Stomach (tissue), 9 donors: ENCODE results near the gene CETN3. TPM values are rescaled to one million over a fixed set of nuclear protein-coding genes. Genes with fewer than 3 reads are reported as not detected.

Source experiments
- DNase-seq, 2 donors: peaks; one replicate each; pipeline versions ENCODE4 v3.0.0 to v3.0.0-alpha.2; 2013 to 2019
- H3K27ac ChIP-seq, 5 donors: fragments of 200-600 bp in 4 of 5; sonication (generic) in 4 of 5; one replicate each; pipeline ENCODE4 v1.5.1; 2013 to 2019; ENCODE audit warnings: mild to moderate bottlenecking in 1 of 5, moderate library complexity in 1 of 5
- H3K27me3 ChIP-seq, 3 donors: fragments of 200-600 bp; sonication (generic); one replicate each; pipeline ENCODE4 v1.5.1; 2017 to 2019; ENCODE audit warnings: mixed run types in 1 of 3
- H3K36me3 ChIP-seq, 4 donors: fragments of 200-600 bp; sonication (generic); 1 replicate in 3 of 4; 2 replicates in 1 of 4; pipeline ENCODE4 v1.5.1; 2016 to 2019
- H3K4me1 ChIP-seq, 4 donors: fragments of 200-600 bp; sonication (generic); one replicate each; pipeline ENCODE4 v1.5.1; 2016 to 2019
- H3K4me3 ChIP-seq, 4 donors: fragments of 200-600 bp; sonication (generic) in 3 of 4; one replicate each; pipeline ENCODE4 v1.5.1; 2016 to 2019; ENCODE audit warnings: mild to moderate bottlenecking in 1 of 4
- H3K9me3 ChIP-seq, 4 donors: fragments of 200-600 bp; sonication (generic); one replicate each; pipeline ENCODE4 v1.5.1; 2016 to 2019
- EP300 ChIP-seq: sonication (generic); formaldehyde crosslinking; IDR thresholded peaks from one replicate; pipeline ENCODE4 v1.6.1; 2017; ENCODE audit warnings: antibody characterized with exemption
- POLR2A ChIP-seq, 4 donors: fragments of 450-650 bp; IDR thresholded peaks; one replicate each; pipeline ENCODE4 v1.6.1; 2016; ENCODE audit warnings: antibody characterized with exemption in 4 of 4, control low read depth in 2 of 4, mild to moderate bottlenecking in 1 of 4, moderate library complexity in 1 of 4
- POLR2AphosphoS5 ChIP-seq, 3 donors: sonication (generic); formaldehyde crosslinking; IDR thresholded peaks; one replicate each; pipeline ENCODE4 v1.6.1; 2016; ENCODE audit warnings: antibody characterized with exemption in 3 of 3
- WGBS, 5 donors: extraction: QIAGEN DNeasy Blood & Tissue Kit in 3 of 5; methylation state at CpG; one replicate each; pipeline versions ENCODE4 v1.1.5 to v1.1.7; 2013 to 2018; 5-methylcytosine and 5-hydroxymethylcytosine counted together
- intact Hi-C: fragments of 100-400 bp; cut with DNase I; formaldehyde crosslinking; loops from one replicate; pipeline ENCODE4 v1.15.1; 2023; ENCODE audit warnings: low total_unique reads
- polyA plus RNA-seq, 3 donors: library from polyadenylated mRNA; stranded (reverse); fragments of 200-250 nt; gene quantifications; one replicate each; pipeline ENCODE4 v1.2.3, GENCODE V29; 2013
- total RNA-seq, 5 donors: library from RNA; depleted of rRNA; stranded (reverse); fragments of >200 nt; gene quantifications; one replicate each; pipeline versions ENCODE4 v1.1.0 to v1.2.3, GENCODE V29; 2014 to 2016
- TF ChIP-seq, protein P1 (sequence below), 7 experiments: fragments of 450-650 bp in 4 of 7; fragments of 200-600 bp in 3 of 7; sonication (generic) in 3 of 7; IDR thresholded peaks; one replicate each; pipeline ENCODE4 v1.5.1; 2016 to 2019; ENCODE audit warnings: antibody characterized with exemption in 7 of 7, control low read depth in 2 of 7, mild to moderate bottlenecking in 1 of 7
- donor health status: healthy with polysubstance abuse.
- donor health status: Bipolar disorder and iron deficiency.
- donor health status: healthy.

The CETN3 gene
- total and polyA plus RNA-seq, 8 donors: 1.8 to 22.2 (median 15.8) TPM; not detected in 1

DNA sequence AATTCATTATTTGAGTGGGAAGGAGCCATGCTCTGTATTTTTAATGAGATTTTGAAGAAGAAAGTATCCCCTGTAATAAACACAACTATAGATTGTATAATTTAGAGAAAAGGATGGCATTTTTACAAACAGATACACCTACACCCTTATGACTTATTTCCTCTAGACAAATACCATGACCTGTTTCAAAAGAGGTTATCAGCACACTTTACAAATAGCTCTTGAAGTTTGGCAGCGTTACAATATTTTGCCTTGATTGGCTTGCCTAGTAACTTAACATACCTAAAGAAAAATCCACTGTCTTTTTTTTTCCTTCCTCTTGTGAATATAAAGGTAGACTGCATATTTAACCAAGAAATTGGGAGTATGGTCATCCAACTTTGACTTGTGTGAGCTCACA is 28.5 kb upstream of the CETN3 start:
- H3K4me3 ChIP-seq: no peak overlapping the region
- H3K9me3 ChIP-seq: no peaks in the 10 kb centered on the region
- H3K4me1 ChIP-seq: peaks cover 0 to 4% (median 2%) of the 10 kb centered on the region in 4 donors
- TF ChIP-seq, protein P1, sequence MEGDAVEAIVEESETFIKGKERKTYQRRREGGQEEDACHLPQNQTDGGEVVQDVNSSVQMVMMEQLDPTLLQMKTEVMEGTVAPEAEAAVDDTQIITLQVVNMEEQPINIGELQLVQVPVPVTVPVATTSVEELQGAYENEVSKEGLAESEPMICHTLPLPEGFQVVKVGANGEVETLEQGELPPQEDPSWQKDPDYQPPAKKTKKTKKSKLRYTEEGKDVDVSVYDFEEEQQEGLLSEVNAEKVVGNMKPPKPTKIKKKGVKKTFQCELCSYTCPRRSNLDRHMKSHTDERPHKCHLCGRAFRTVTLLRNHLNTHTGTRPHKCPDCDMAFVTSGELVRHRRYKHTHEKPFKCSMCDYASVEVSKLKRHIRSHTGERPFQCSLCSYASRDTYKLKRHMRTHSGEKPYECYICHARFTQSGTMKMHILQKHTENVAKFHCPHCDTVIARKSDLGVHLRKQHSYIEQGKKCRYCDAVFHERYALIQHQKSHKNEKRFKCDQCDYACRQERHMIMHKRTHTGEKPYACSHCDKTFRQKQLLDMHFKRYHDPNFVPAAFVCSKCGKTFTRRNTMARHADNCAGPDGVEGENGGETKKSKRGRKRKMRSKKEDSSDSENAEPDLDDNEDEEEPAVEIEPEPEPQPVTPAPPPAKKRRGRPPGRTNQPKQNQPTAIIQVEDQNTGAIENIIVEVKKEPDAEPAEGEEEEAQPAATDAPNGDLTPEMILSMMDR (IDR thresholded peaks at IDR 0.05): no peak
- TF ChIP-seq POLR2AphosphoS5 (IDR thresholded peaks at IDR 0.05) (no peak), EP300 (no peak), POLR2A (IDR thresholded peaks at IDR 0.05) (no peak)
- 12 to 44% (median 14%) methylated on average over 1 of the region's 1 CpG for WGBS, 5 donors
- no peaks in the 10 kb centered on the region for H3K27me3 ChIP-seq
- H3K36me3 ChIP-seq: no peaks in the 10 kb centered on the region
- DNase-seq: peak in 1 of 2 donors; percentile 24
- intact Hi-C loops: loop anchor here (5.0 kb wide), 1 partner anchor 94 kb away; no protein-coding TSS in a partner anchor
- H3K27ac ChIP-seq: no peak overlapping the region

DNA sequence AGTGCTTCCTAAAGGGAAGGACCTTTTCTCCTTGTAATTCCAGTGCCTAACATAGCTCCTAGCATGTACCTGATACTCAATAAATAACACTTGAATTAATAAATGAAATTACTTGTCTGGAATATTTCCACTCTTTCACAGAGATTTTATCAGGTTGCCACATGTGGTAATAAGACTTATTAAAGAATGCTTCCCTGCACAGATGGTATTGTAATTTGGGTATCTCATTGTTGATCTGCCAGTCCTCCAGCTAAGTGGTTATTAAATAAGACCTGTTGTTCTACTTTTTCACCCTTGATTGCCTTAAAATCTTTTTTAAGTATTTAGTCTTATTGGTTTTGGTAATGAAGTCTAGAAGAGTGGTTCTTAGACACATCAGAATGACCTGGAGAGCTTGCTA is 28.1 kb upstream of the CETN3 start:
- DNase-seq: no peak
- no peaks in the 10 kb centered on the region for H3K9me3 ChIP-seq
- TF ChIP-seq POLR2A (IDR thresholded peaks at IDR 0.05): no peak
- TF ChIP-seq EP300: no peak
- no peak for TF ChIP-seq POLR2AphosphoS5 (IDR thresholded peaks at IDR 0.05)
- TF ChIP-seq, protein P1 (IDR thresholded peaks at IDR 0.05): no peak
- H3K4me1 ChIP-seq: peaks cover 0 to 4% (median 2%) of the 10 kb centered on the region in 4 donors
- no peaks in the 10 kb centered on the region for H3K36me3 ChIP-seq
- H3K27ac ChIP-seq: no peak overlapping the region
- intact Hi-C loops: loop anchor here (5.0 kb wide), 1 partner anchor 95 kb away; no protein-coding TSS in a partner anchor
- no peaks in the 10 kb centered on the region for H3K27me3 ChIP-seq
- H3K4me3 ChIP-seq: no peak overlapping the region

DNA sequence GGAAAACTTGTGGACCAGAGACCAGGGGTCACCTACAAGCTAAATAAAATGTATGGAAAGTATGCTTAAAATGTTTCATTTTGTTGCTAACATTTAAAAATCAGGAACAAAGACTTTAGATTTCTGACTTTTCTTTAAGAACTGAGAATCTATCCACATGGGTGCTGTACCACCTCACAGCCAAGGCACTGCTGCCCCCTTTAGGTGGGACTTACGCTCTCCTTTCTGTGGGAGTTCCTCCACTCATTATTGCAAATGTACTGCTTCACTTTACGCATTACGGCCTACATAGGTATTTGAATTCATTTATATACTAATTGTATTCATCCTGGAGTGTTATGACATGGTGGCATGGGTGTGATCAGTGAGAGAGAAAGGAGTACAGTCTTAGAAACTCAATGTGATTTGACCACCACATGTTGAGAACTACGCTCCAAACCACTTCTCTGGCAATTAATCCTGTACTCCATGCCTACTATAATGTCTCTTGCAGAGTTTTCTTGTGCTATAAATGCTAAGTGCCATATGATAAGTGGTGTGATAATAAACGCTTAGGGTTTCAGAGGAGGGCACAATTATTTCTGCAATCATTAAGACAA is 24.7 kb upstream of the CETN3 start:
- Histone ChIP-seq H3K27ac (no peak overlapping the region), H3K36me3 (no peaks in the 10 kb centered on the region), H3K4me3 (no peak overlapping the region), H3K9me3 (no peaks in the 10 kb centered on the region), H3K4me1 (peaks cover 0 to 4% (median 0%) of the 10 kb centered on the region in 4 donors), H3K27me3 (no peaks in the 10 kb centered on the region)
- DNase-seq: peak; percentile 33 to 74
- TF ChIP-seq POLR2A (IDR thresholded peaks at IDR 0.05) (no peak), EP300 (no peak), POLR2AphosphoS5 (IDR thresholded peaks at IDR 0.05) (no peak)
- TF ChIP-seq, protein P1 (IDR thresholded peaks at IDR 0.05): peak in 3 of 7 experiments; percentile 12 to 42 (median 35)
- 60 to 75% (median 66%) methylated on average over 5 of the region's 5 CpGs for WGBS, 5 donors
- intact Hi-C loops: no loop called here

DNA sequence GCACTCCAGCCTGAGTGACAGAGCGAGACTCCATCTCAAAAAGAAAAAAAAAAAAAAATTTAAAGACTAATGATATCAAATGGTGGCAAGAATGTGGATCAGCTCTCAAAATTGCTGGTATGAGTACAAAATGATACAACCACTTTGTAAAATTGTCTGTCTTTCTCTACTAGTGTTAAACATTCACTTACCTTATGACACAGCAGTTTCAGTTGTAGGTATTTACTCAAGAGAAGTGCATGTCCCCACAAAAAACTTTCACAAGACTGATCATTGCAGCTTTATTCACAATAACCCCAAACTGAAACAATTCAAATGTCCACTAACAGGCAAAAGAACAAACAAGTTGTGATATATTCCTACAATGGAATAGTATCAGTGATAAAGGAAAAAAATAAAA is 14.7 kb upstream of the CETN3 start:
- TF ChIP-seq POLR2A (IDR thresholded peaks at IDR 0.05) (no peak), EP300 (no peak), POLR2AphosphoS5 (IDR thresholded peaks at IDR 0.05) (no peak)
- TF ChIP-seq, protein P1 (IDR thresholded peaks at IDR 0.05): no peak
- no peak for DNase-seq
- H3K9me3 ChIP-seq: no peaks in the 10 kb centered on the region
- no peaks in the 10 kb centered on the region for H3K36me3 ChIP-seq
- no peaks in the 10 kb centered on the region for H3K27me3 ChIP-seq
- H3K4me1 ChIP-seq: no peaks in the 10 kb centered on the region
- intact Hi-C loops: no loop called here
- WGBS, 5 donors: 85 to 100% (median 94%) methylated on average over 1 of the region's 1 CpG
- no peak overlapping the region for H3K27ac ChIP-seq
- no peak overlapping the region for H3K4me3 ChIP-seq
